Lung (tissue), 12 donors: ENCODE measurements around the gene MYO5A. TPM values are rescaled to one million over a fixed set of nuclear protein-coding genes. Genes with fewer than 3 reads are reported as not detected.

ENCODE experiments used
- ATAC-seq: fragments of 200-7000 bp; cut with Tn5 transposase; one replicate; pipeline ENCODE4 v1.9.1; 2020; ENCODE audit warnings: moderate number of reproducible peaks; ENCODE audit not compliant: insufficient read depth, low FRiP score
- DNase-seq, 3 donors: peaks; one replicate each; pipeline ENCODE4 v3.0.0-alpha.2; 2013 to 2017
- H3K27ac ChIP-seq, 2 donors: one replicate each; pipeline ENCODE4 v1.5.1; 2013; ENCODE audit warnings: mild to moderate bottlenecking in 2 of 2, moderate library complexity in 2 of 2, control low read depth in 1 of 2, inconsistent platforms in 1 of 2, low read depth in 1 of 2, low read length in 1 of 2
- H3K27me3 ChIP-seq, 3 donors: one replicate each; pipeline ENCODE4 v1.5.1; 2013; ENCODE audit warnings: low read length in 2 of 3; ENCODE audit not compliant: control insufficient read depth in 3 of 3, insufficient read depth in 3 of 3
- H3K36me3 ChIP-seq, 4 donors: one replicate each; pipeline ENCODE4 v1.5.1; 2013; ENCODE audit warnings: low read length in 4 of 4, mild to moderate bottlenecking in 1 of 4, moderate library complexity in 1 of 4; ENCODE audit not compliant: control insufficient read depth in 4 of 4, insufficient read depth in 4 of 4
- H3K4me1 ChIP-seq, 5 donors: one replicate each; pipeline ENCODE4 v1.5.1; 2013; ENCODE audit warnings: low read length in 5 of 5, mild to moderate bottlenecking in 2 of 5, moderate library complexity in 1 of 5; ENCODE audit not compliant: control insufficient read depth in 5 of 5, insufficient read depth in 5 of 5
- H3K4me3 ChIP-seq: one replicate; pipeline ENCODE4 v1.5.1; 2013; ENCODE audit warnings: mild to moderate bottlenecking, control low read depth, moderate library complexity
- H3K9ac ChIP-seq, 2 donors: one replicate each; pipeline ENCODE4 v1.5.1; 2013; ENCODE audit warnings: low read length in 2 of 2, control low read depth in 1 of 2; ENCODE audit not compliant: insufficient read depth in 1 of 2
- H3K9me3 ChIP-seq, 4 donors: one replicate each; pipeline ENCODE4 v1.5.1; 2013; ENCODE audit warnings: low read length in 3 of 4, mild to moderate bottlenecking in 1 of 4, moderate library complexity in 1 of 4; ENCODE audit not compliant: control insufficient read depth in 4 of 4, insufficient read depth in 3 of 4
- WGBS, 2 donors: extraction: QIAGEN DNeasy Blood & Tissue Kit; methylation state at CpG; one replicate each; pipeline ENCODE4 v1.1.7; 2013; 5-methylcytosine and 5-hydroxymethylcytosine counted together
- polyA plus RNA-seq, 2 donors: library from polyadenylated mRNA; stranded (reverse); fragments of 200-250 nt; gene quantifications; one replicate each; pipeline ENCODE4 v1.2.1, GENCODE V29; 2013
- total RNA-seq, 2 donors: library from RNA; depleted of rRNA in 1 of 2; stranded (reverse); fragments of >200 nt in 1 of 2; gene quantifications; one replicate each; pipeline ENCODE4 v1.2.1, GENCODE V29; 2014 to 2021
- TF ChIP-seq, protein P1 (sequence below): IDR thresholded peaks from 2 replicates; pipeline ENCODE4 v1.5.1; 2012; ENCODE audit warnings: mild to moderate bottlenecking; ENCODE audit errors: control extremely low read depth, extremely low read depth
- donor health status: control.
- donor health status: control.
- donor health status: Bipolar disorder and iron deficiency.
- donor health status: healthy.
- donor health status: DM: yes; HTN: yes; CAD: no.

MYO5A gene
- total and polyA plus RNA-seq, 4 donors, result 4.5 to 30.5 (median 13.3) TPM

DNA sequence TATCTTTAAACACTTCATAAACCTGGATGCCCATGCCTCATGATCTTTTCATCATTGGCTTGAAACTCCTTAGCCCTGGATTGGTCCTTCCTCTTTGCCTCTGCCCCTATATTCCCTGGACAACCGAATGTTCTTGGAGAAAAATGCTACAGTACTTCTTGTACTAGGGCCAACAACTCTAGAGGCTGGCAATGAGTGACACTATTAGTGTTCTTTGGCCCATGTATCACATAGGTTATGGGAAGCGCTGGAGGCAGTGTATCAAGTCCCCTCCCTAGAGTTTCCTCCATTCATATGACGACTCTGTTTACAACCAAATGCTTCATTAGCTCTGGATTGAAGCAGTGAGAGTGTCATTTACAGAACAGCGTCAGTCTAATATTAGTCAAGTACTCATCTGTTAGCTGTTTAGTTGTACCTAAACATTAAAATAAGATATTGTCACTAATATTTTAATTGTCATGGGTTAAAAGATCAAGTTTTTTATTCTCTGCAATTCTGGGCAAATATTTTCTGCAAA is 166.6 kb downstream of the MYO5A start:
- Histone ChIP-seq H3K27ac (no peak overlapping the region), H3K36me3 (peaks cover 0 to 14% (median 2%) of the 10 kb centered on the region in 4 donors), H3K27me3 (no peaks in the 10 kb centered on the region), H3K9me3 (no peaks in the 10 kb centered on the region), H3K4me1 (no peaks in the 10 kb centered on the region), H3K4me3 (no peak overlapping the region), H3K9ac (no peak overlapping the region)
- DNase-seq, result no peak
- 90 to 93% methylated on average over 4 of the region's 4 CpGs for WGBS, 2 donors
- no peak for ATAC-seq
- TF ChIP-seq, protein P1, sequence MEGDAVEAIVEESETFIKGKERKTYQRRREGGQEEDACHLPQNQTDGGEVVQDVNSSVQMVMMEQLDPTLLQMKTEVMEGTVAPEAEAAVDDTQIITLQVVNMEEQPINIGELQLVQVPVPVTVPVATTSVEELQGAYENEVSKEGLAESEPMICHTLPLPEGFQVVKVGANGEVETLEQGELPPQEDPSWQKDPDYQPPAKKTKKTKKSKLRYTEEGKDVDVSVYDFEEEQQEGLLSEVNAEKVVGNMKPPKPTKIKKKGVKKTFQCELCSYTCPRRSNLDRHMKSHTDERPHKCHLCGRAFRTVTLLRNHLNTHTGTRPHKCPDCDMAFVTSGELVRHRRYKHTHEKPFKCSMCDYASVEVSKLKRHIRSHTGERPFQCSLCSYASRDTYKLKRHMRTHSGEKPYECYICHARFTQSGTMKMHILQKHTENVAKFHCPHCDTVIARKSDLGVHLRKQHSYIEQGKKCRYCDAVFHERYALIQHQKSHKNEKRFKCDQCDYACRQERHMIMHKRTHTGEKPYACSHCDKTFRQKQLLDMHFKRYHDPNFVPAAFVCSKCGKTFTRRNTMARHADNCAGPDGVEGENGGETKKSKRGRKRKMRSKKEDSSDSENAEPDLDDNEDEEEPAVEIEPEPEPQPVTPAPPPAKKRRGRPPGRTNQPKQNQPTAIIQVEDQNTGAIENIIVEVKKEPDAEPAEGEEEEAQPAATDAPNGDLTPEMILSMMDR, result no peak

DNA sequence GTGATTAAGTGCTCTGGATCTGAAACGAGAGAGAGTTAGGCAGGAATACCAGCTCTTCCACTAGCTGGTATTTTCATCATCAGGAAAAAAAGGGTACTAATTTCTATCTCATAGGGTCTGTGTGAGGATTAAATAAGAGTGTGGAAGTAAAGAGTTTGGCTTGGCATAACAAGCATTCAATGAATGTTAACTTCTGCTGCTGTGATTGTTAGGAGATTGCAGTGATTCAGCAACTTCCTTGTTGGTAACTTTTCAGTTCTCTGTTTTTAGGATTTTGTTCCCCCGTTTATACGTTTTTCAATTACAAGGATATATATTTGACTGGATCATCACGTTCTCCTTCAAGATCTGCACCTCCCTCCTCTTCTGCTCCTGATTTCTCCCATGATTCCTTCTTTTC is 167.2 kb downstream of the MYO5A start:
- ATAC-seq (no peak), DNase-seq (no peak)
- no peaks in the 10 kb centered on the region for H3K9me3 ChIP-seq
- H3K9ac ChIP-seq, result no peak overlapping the region
- H3K27ac ChIP-seq, result no peak overlapping the region
- H3K4me1 ChIP-seq, result no peaks in the 10 kb centered on the region
- 68 to 73% methylated on average over 4 of the region's 4 CpGs for WGBS, 2 donors
- TF ChIP-seq, protein P1, result no peak
- no peak overlapping the region for H3K4me3 ChIP-seq
- H3K36me3 ChIP-seq, result peaks cover 0 to 11% (median 2%) of the 10 kb centered on the region in 4 donors
- no peaks in the 10 kb centered on the region for H3K27me3 ChIP-seq

DNA sequence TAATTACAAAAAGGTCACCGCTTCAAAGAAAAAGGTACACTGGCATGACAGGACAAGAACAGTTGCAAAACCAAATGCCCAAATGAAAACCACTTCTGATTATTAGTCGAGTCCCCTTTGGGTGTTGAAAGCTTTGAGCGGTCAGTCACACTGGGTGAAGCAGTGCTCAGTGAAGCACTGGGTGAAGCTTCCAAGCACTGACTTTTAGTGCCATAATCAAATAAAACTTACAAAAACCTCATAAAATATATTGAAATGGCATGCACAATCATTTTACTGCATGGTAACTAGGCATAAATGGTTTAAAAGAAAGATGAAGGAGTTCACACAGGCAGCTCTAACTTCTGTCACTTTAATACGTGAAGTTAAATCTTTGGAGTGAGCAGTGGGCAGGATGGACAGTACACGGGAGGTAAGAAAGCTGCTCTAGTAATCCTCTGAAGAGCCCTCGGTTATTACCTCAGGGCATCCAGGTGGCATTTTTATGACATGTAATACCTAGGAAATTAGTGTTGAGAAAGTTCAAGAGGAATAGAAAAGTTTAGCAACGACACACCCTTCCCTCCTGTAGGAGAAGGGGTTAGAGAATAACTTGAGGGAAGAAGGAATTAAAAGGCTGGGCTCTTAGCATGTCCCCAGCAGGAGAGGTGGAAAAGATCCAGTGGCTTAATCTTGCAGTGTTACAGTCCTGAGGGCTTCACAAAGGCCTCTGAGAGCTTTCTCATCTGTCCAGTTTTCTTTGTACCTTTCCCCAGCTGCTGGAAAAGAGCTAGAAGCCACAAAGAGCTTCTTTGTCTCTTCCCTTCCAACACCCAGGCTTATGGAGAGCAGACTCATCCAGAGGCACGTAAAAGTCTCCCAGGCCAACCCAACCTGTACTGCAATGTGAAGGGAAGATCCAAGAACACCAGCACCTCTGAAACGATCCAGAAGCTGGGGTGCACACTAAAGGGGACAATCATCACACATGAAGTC is 168.2 kb downstream of the MYO5A start:
- 81 to 86% methylated on average over 9 of the region's 9 CpGs for WGBS, 2 donors
- H3K27ac ChIP-seq, result no peak overlapping the region
- H3K4me3 ChIP-seq, result no peak overlapping the region
- no peak for ATAC-seq
- H3K27me3 ChIP-seq, result no peaks in the 10 kb centered on the region
- DNase-seq, result no peak
- H3K4me1 ChIP-seq, result no peaks in the 10 kb centered on the region
- H3K9me3 ChIP-seq, result no peaks in the 10 kb centered on the region
- TF ChIP-seq, protein P1, result no peak
- no peak overlapping the region for H3K9ac ChIP-seq
- peaks cover 0 to 8% (median 2%) of the 10 kb centered on the region in 4 donors for H3K36me3 ChIP-seq
